Activated T-helper 9 cell treated with anti-CD3 and anti-CD28 coated beads, Interleukin-2, amount 50 U/mL, for 16 hours (primary cell): Measurements from ENCODE around the gene TMEM116.
A peak's percentile ranks its signal among the peaks of the same experiment; 100 is the strongest.
"Not testable (repeated sequence)": the region's sequence is repeated elsewhere in the genome, so short reads cannot be mapped to it uniquely, and the experiment has no call there.

Experiments
- DNase-seq: peaks from one replicate; pipeline ENCODE4 v3.0.0-alpha.2; 2020; ENCODE audit warnings: low read depth

TMEM116 gene

DNA sequence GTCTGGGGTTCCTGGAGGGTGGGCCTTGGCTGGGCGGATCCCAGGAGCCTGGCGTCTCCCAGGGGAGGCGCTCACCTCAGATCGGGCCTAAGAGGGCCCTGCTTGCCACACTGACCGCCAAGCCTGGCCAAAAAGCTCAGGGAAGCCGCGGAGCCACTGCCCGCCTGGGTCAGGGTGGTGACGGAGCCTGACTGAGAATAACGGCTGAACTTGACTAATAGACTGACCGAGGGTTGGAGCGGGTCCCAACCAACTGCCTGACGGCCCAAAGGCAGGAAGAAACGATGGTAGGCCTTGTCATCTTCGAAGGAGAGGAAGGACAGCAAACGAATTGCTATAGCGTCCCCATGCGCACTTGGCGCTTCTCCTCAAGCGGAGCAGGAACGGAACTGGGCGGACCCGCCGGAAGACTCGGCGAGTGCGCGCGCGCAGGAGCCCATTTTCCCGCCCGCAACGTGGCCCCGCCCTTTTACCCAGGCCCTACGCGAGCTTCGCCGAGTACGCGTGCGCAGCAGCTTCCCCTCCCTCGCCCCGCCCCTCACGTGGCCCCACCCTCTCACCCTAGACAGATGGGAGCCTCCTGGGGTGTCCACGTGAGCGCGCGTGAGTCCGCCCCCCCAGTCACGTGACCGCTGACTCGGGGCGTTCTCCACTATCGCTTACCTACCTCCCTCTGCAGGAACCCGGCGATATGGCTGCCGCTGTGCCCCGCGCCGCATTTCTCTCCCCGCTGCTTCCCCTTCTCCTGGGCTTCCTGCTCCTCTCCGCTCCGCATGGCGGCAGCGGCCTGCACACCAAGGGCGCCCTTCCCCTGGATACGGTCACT, at the start of gene TMEM116, which contains the start of gene ERP29:
TSS of gene TMEM116 (minus strand) at position 391 of the 826 bp plus-strand sequence. CDS start 7,895 bp downstream, outside the sequence.
TSS of gene ERP29 (plus strand) at position 652 of the 826 bp plus-strand sequence. CDS start at position 692, 40 bp downstream.
- peak; percentile 100 for DNase-seq

GRCh38 chr12:112061137-112061536, 48.2 kb upstream of the TMEM116 start:
- DNase-seq = no peak

GRCh38 chr12:112049351-112049750, 36.4 kb upstream of the TMEM116 start:
- DNase-seq = no peak

DNA sequence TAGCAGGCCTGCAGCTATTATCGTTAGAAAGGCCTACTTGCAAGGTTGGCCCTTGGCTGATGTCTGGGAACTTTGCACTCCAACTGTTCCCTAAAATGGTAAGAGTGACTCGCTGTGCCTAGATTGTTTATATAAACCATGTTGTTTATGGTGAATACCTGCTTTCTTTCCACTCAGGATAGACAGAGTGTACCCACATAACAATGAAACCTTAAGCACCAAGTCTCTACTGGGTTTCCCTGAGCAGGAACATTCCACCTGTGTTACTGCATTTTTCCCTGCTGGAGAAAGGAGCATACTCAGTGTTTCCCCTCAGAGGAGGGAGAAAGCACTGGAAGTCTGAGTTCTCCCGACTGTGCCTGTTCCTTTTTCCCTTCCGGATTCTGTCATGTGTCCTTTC, 33.0 kb upstream of the TMEM116 start:
- DNase-seq = no peak

- not testable (repeated sequence) for DNase-seq
These were observed 23.6 kb upstream of the TMEM116 start for GRCh38 chr12:112036614-112037013.

DNA sequence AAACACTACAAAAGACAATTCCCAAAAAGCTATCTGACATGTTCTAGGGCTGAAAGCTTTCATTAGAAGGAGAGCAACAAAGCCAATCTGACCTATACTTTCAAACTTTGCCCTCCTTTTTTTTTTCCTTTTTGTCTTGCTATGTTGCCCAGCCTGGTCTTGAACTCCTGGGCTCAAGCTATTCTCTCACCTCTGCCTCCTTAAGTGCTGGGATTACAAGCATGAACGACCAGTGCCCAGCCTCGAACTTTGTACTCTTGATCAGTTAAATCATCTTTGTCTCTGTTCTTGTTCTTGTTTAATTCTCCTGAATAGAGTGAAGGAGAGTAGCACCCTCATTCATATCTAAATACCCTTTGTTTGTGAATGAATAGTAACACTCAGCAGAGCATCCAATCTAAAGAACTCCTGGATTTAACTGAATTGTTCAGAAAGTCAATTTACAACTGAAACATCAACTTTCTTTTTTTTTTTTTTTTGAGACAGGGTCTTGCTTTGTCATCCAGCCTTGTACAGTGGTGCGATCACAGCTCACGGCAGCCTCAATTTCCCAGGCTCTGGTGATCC, 22.3 kb upstream of the TMEM116 start:
- no peak for DNase-seq

DNA sequence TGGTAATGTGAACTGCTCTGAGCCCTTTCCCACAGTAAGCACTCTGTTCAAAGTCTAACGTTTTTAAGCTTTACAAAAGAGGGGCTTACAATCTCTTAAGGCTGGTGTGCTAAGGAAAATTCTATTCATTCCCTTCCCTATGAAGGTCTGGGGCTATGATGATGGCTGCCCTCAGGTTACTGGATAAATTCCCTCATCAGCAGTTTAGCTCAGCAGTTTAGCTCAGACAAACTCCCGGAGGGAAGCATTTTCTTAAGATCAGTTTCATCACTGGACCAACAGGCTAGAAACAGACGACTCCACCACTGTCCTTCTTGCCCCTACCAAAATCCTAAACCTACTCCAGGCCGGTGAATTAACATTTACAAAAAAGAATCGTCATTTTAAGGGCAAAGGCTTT, 19.3 kb upstream of the TMEM116 start:
- DNase-seq = no peak

GRCh38 chr12:112031472-112031871, 18.5 kb upstream of the TMEM116 start:
- no peak for DNase-seq

DNA sequence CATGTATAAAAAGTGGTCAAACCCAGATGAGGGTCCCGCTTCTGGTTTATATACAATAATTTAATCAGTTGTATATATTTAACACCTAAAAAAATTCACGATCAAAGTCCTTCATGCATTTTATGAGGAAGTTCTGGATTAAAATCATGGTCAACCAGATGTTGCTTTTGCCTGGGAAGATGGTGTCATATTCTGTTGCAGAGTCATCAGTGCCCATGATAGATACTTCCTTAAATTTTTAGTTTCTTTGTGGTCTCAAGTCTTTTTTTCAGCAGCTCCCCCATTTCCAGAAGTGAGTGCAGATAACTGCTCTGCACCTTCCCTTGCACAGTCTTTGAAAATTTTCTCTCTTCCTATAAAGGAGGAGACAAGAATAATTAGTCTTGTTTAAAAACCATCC, 16.3 kb upstream of the TMEM116 start:
- DNase-seq = no peak

DNA sequence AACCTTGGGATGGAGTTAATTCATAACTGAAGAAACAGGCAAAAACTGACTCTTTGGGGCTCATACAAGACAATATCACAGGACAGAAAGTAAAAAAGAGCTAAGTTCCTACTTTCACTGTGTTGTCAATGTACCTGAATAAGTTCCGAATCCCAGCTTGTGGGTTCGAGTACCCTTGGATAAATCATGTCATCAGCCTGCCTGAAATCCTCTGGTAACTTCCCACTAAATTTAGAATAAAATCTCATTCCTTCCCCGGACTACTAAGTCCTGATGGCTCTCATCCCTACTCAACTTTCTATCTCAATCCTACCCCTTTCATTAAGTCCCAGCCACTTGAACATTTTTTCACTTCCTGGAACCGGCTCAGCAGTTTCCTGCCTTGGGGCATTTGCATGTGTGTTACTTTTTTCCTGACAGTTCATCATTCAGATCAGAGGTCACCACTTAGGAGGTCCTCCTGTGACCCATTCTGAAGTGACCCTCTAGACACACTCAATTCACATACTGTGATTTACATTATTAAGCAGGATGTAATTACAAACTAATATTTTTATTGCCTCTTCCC, 12.9 kb upstream of the TMEM116 start:
- DNase-seq = no peak

DNA sequence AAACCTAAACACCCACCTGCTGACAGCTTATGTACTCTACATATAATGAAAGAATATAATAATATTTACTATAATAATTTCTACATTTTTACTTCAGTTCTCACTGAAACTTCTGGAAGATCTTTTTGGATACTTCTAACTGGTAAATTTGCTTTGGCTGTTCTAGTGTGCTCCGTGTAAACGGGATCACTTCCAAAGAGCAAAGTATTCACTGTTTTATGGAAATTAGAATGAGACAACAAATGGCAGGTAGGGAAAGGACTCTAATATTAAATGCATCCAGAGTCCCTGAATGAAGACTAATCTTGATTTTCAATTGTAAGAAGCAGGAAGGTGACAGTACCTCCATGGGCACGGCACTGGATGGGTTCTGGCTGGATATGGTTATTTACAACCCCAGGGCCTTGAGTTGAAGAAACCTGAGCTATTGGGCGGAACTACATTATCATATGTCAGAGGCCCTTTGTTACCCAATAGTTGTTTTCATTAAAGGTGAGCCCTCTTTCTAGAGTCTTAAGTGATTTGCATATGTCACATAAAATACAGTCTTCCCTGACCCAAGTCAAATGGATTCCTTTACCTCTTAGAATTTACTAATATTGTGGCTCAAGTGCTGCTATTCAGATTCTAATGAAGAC, 10.9 kb upstream of the TMEM116 start:
- no peak for DNase-seq

DNA sequence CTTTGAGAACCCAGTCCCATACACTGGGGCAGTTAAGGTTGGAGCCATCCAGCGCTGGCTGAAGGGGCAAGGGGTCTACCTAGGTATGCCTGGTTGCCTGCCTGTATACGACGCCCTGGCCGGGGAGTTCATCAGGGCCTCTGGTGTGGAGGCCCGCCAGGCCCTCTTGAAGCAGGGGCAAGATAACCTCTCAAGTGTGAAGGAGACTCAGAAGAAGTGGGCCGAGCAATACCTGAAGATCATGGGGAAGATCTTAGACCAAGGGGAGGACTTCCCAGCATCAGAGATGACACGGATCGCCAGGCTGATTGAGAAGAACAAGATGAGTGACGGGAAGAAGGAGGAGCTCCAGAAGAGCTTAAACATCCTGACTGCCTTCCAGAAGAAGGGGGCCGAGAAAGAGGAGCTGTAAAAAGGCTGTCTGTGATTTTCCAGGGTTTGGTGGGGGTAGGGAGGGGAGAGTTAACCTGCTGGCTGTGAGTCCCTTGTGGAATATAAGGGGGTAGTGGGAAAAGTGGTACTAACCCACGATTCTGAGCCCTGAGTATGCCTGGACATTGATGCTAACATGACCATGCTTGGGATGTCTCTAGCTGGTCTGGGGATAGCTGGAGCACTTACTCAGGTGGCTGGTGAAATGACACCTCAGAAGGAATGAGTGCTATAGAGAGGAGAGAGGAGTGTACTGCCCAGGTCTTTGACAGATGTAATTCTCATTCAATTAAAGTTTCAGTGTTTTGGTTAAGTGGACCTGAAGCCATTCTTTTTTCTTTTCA, 9.5 kb upstream of the TMEM116 start:
- no peak for DNase-seq

DNA sequence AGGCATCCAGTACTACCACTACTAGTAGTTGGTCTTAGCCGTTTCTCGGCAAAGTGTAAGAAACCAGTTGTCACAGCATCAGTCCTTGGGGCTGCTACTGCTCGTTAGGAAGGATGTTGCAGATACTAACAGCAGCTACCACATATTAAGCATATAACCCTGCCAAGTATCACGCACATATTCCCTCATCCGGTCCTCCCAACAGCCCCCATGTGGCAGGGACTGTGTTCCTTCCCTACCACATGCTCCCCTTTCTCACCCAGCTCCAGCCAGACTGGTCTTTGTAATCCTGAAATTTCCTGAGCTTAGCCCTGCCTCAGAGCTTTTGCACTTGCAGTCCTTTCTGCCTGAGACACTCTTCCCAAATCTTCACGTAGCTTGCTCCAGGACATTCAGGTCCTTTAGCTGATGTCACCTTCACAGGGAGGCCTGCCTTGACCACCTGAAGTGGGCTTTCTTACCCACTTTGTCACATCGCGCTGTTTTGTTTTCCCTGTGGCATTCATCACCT, 8.0 kb upstream of the TMEM116 start:
- no peak for DNase-seq

DNA sequence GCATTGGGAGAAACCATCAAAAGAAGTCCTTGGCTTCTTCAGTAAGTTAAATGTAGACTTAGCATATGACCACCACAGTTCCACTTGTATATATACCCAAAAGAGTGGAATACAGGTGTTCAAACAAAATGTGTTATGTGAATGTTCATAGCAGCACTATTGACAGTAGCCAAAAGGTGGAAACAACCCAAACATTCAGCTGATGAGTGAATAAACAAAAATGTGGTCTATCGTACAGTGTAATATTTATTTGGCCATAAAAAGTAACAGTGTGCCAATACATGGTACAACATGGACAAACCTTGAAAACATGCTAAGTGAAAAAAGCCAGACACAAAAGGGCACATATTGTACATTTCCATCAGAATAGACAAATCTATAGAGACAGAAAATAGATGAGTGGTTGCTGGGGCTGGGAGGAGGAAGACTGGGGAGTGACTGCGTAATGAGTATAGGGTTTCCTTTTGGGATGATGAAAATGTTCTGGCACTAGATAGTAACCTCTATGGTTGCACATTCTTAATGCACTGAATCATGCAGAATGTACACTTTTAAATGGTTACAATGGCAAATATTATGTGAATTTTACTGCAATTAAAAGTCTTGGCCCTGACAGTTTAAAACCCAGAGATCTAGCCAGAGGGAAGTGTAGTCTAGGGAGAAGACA, 5.7 kb upstream of the TMEM116 start:
- DNase-seq = no peak

- no peak for DNase-seq
These were observed 4.1 kb upstream of the TMEM116 start for GRCh38 chr12:112017041-112017440.

DNA sequence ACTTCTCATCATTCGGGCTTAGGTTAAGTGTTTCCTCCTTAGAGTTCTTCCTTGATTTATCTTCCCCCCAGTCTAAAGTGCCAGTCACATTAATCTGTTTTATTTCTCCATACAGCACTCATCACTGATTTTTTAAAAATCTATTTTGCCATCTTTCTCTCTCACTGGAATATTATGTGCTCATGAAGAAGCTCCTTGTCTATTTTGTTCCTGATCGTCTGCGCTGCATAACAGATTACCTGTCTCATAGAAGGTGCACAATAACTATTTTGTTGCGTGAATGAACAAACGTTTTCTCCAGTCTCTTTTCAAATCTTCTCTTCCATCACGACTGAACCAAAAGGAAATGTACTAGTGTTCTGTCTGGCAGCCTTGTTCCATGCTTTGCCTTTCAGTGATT, 3.0 kb upstream of the TMEM116 start:
- no peak for DNase-seq

GRCh38 chr12:112013601-112014402, 837 bp upstream of the TMEM116 start:
- DNase-seq = peak; percentile 60

- DNase-seq = no peak
These were observed 1.3 kb downstream of the TMEM116 start for GRCh38 chr12:112011685-112012084.

GRCh38 chr12:112010415-112011344, 2.3 kb downstream of the TMEM116 start:
- DNase-seq = no peak
